HG02973 (cell line): Measurements from ENCODE around the gene PCDHB5.
"Not testable (repeated sequence)": the region's sequence is repeated elsewhere in the genome, so short reads cannot be mapped to it uniquely, and the experiment has no call there.

ENCODE experiments used
- ATAC-seq: cut with Tn5 transposase; IDR thresholded peaks from one replicate; pipeline ENCODE4 v1.9.1; 2021; ENCODE audit warnings: moderate library complexity; ENCODE audit not compliant: unreplicated experiment

The PCDHB5 gene

GRCh38 chr5:141151632-141152031 is 16.6 kb downstream of the PCDHB5 start:
- not testable (repeated sequence) for ATAC-seq

- not testable (repeated sequence) for ATAC-seq
Measured at GRCh38 chr5:141152096-141152495, 17.1 kb downstream of the PCDHB5 start.

GRCh38 chr5:141155540-141156374 is 20.8 kb downstream of the PCDHB5 start:
- no peak for ATAC-seq

GRCh38 chr5:141157356-141157755 is 22.4 kb downstream of the PCDHB5 start:
- ATAC-seq, result not testable (repeated sequence)

- not testable (repeated sequence) for ATAC-seq
Measured at GRCh38 chr5:141157901-141158300, 22.9 kb downstream of the PCDHB5 start.

GRCh38 chr5:141172381-141173204 is 37.6 kb downstream of the PCDHB5 start, which contains the start of gene PCDHB7:
Gene PCDHB7, plus strand, starts transcription at chr5:141172644. Its CDS starts 192 bp downstream, at chr5:141172836.
- ATAC-seq, result no peak

GRCh38 chr5:141174291-141175104 is 39.5 kb downstream of the PCDHB5 start:
- not testable (repeated sequence) for ATAC-seq

- no peak for ATAC-seq
Measured at GRCh38 chr5:141175933-141176332, 40.9 kb downstream of the PCDHB5 start.

- not testable (repeated sequence) for ATAC-seq
Measured at GRCh38 chr5:141177577-141178191, 42.7 kb downstream of the PCDHB5 start, which contains the start of gene PCDHB8. Gene PCDHB8, plus strand, starts transcription at chr5:141177790. Its CDS starts 245 bp downstream, at chr5:141178035.

GRCh38 chr5:141179371-141179770 is 44.4 kb downstream of the PCDHB5 start:
- ATAC-seq, result not testable (repeated sequence)

- not testable (repeated sequence) for ATAC-seq
Measured at GRCh38 chr5:141179876-141180275, 44.9 kb downstream of the PCDHB5 start.

- ATAC-seq, result no peak
Measured at GRCh38 chr5:141180313-141180712, 45.3 kb downstream of the PCDHB5 start.

GRCh38 chr5:141182248-141182647 is 47.2 kb downstream of the PCDHB5 start, which contains the start of gene PCDHB16:
Gene PCDHB16, plus strand, starts transcription at chr5:141182387. Its CDS starts 173 bp downstream, at chr5:141182560.
- no peak for ATAC-seq

- ATAC-seq, result not testable (repeated sequence)
Measured at GRCh38 chr5:141184117-141184855, 49.3 kb downstream of the PCDHB5 start.

GRCh38 chr5:141186897-141187512 is 52.0 kb downstream of the PCDHB5 start, which contains the start of gene PCDHB9:
Gene PCDHB9, plus strand, starts transcription at chr5:141187161. Its CDS starts 158 bp downstream, at chr5:141187319.
- ATAC-seq, result no peak
